SK-N-SH (cell line): ENCODE data around the gene CBLN4.

Source experiments
- CTCF ChIP-seq: fragments of 200-600 bp; sonication (generic); IDR thresholded peaks from 2 replicates; pipeline ENCODE4 v1.6.1; 2017; ENCODE audit warnings: antibody characterized with exemption, mild to moderate bottlenecking, moderate library complexity
- EP300 ChIP-seq, 2 experiments: IDR thresholded peaks; 2 replicates each; pipeline versions ENCODE4 v1.4.0 to v1.6.1; 2012; ENCODE audit warnings: borderline replicate concordance in 1 of 2, low read depth in 1 of 2, low read length in 1 of 2
- FOXJ3 ChIP-seq: sonication (generic); formaldehyde crosslinking; IDR thresholded peaks from 2 replicates; pipeline ENCODE4 v1.5.1; 2020; ENCODE audit warnings: mild to moderate bottlenecking, missing genetic modification reagents

- TF ChIP-seq EP300 (IDR thresholded peaks at IDR 0.05; ENCODE audit: borderline replicate concordance in 1 of 2, low read depth in 1 of 2, low read length in 1 of 2), result no peak
- TF ChIP-seq CTCF, result no peak
- no peak for TF ChIP-seq FOXJ3 (CRISPR knock-in tag)
Observed at GRCh38 chr20:55978550-55978949, 26.8 kb downstream of the CBLN4 start.
